Panc1 (cell line): ENCODE data around the gene SRSF3. TPM values are rescaled to one million over a fixed set of nuclear protein-coding genes. Genes with fewer than 3 reads are reported as not detected.

ENCODE experiments used
- ATAC-seq: fragments of 200-7000 bp; cut with Tn5 transposase; 2 replicates; pipeline ENCODE4 v1.9.1; 2020; ENCODE audit warnings: mild to moderate bottlenecking, moderate library complexity
- BruUV-seq: library from RNA; stranded (reverse); fragments of 400-500 nt; replicated peaks from 2 replicates; lab custom pipeline; 2021; lab: Mats Ljungman, UMichigan
- CTCF ChIA-PET: fragments of 300-600 bp; sonication (Branson Sonifier 250); formaldehyde crosslinking; loops from one replicate; lab custom pipeline; 2022; ENCODE audit warnings: antibody characterized with exemption; lab: Charles Lee
- POLR2A ChIA-PET: fragments of 300-600 bp; sonication (Branson Sonifier 250); formaldehyde crosslinking; loops from one replicate; lab custom pipeline; 2022; ENCODE audit warnings: antibody characterized with exemption; lab: Charles Lee
- DNase-seq: peaks from one replicate; pipeline ENCODE4 v3.0.0-alpha.2; 2010; ENCODE audit warnings: low read depth, low spot score
- H3K27ac ChIP-seq: 2 replicates; pipeline ENCODE4 v1.5.1; 2011; ENCODE audit warnings: mild to moderate bottlenecking, low read length, inconsistent platforms
- H3K27me3 ChIP-seq: fragments of 200-500 bp; sonication (Bioruptor generic); 2 replicates; pipeline ENCODE4 v1.6.0; 2014; ENCODE audit warnings: low read length, inconsistent platforms; ENCODE audit not compliant: control insufficient read depth, insufficient read depth
- H3K36me3 ChIP-seq: fragments of 200-500 bp; sonication (Bioruptor generic); 2 replicates; pipeline ENCODE4 v1.5.1; 2014; ENCODE audit warnings: inconsistent platforms, mild to moderate bottlenecking, low read length, moderate library complexity; ENCODE audit not compliant: control insufficient read depth, insufficient read depth
- H3K4me1 ChIP-seq: 2 replicates; pipeline ENCODE4 v1.5.1; 2011; ENCODE audit warnings: inconsistent platforms, mild to moderate bottlenecking, low read length, moderate library complexity; ENCODE audit not compliant: control insufficient read depth, insufficient read depth
- H3K4me3 ChIP-seq, 2 experiments: 2 replicates each; pipeline ENCODE4 v1.5.1; 2011 to 2012; ENCODE audit warnings: low read depth in 2 of 2, low read length in 2 of 2, mild to moderate bottlenecking in 2 of 2, inconsistent platforms in 1 of 2, moderate library complexity in 1 of 2
- H3K9me3 ChIP-seq: fragments of 200-500 bp; sonication (Bioruptor generic); 2 replicates; pipeline ENCODE4 v1.5.1; 2014; ENCODE audit warnings: low read depth, mild to moderate bottlenecking, inconsistent platforms, low read length, moderate library complexity; ENCODE audit not compliant: control insufficient read depth, insufficient read depth
- POLR2AphosphoS5 ChIP-seq: IDR thresholded peaks from 2 replicates; pipeline ENCODE4 v1.6.1; 2012; ENCODE audit warnings: mild to moderate bottlenecking, low read depth, low read length, moderate library complexity
- SIN3A ChIP-seq: IDR thresholded peaks from 2 replicates; pipeline ENCODE4 v1.6.1; 2012; ENCODE audit warnings: low read depth, mild to moderate bottlenecking, low read length, moderate library complexity, borderline replicate concordance; ENCODE audit not compliant: insufficient read depth
- TCF7L2 ChIP-seq: IDR thresholded peaks from 2 replicates; pipeline ENCODE4 v1.6.1; 2011; ENCODE audit warnings: mild to moderate bottlenecking, low read depth, low read length, inconsistent platforms
- in situ Hi-C: cut with HindIII; loops from 2 replicates; pipeline ENCODE4 v1.10.0; 2016; ENCODE audit warnings: low sequenced_read_pairs, low pct_unique_long_range_greater_than_20kb
- intact Hi-C: fragments of 100-400 bp; cut with micrococcal nuclease; formaldehyde crosslinking; loops from one replicate; pipeline ENCODE4 v1.10.0; 2022; ENCODE audit not compliant: unreplicated experiment
- total RNA-seq: library from RNA; stranded (reverse); gene quantifications from one replicate; pipeline ENCODE4 v1.2.1, GENCODE V29; 2021; ENCODE audit not compliant: unreplicated experiment
- TF ChIP-seq, protein P1 (sequence below), 2 experiments: IDR thresholded peaks; 2 replicates each; pipeline ENCODE4 v1.6.1; 2011 to 2012; ENCODE audit warnings: low read depth in 2 of 2, control low read depth in 1 of 2, low read length in 1 of 2, mild to moderate bottlenecking in 1 of 2, moderate library complexity in 1 of 2; ENCODE audit not compliant: insufficient read depth in 1 of 2
- TF ChIP-seq, protein P2 (sequence below): fragments of 450-650 bp; IDR thresholded peaks from 2 replicates; pipeline ENCODE4 v1.5.1; 2017; ENCODE audit warnings: mild to moderate bottlenecking

SRSF3 gene
- total RNA-seq, 1 experiment from 2014 or later: 356 TPM

GRCh38 chr6:36636687-36637418 lies 42.7 kb downstream of the SRSF3 start:
- POLR2A ChIA-PET: interaction anchor here (0.6 kb wide), 1 partner anchor 75 kb away, joined by 4 read pairs; no protein-coding TSS in a partner anchor

GRCh38 chr6:36638579-36638978 lies 44.4 kb downstream of the SRSF3 start:
- ChIA-PET CTCF (no interaction called here), POLR2A (no interaction called here)
- Histone ChIP-seq H3K4me1 (peaks cover 32% of the 10 kb centered on the region), H3K27ac (no peak overlapping the region), H3K36me3 (no peaks in the 10 kb centered on the region), H3K9me3 (no peaks in the 10 kb centered on the region), H3K4me3 (no peak overlapping the region), H3K27me3 (no peaks in the 10 kb centered on the region)
- ATAC-seq (no peak), DNase-seq (no peak)
- TF ChIP-seq SIN3A: no peak
- TF ChIP-seq TCF7L2: no peak
- TF ChIP-seq, protein P1, sequence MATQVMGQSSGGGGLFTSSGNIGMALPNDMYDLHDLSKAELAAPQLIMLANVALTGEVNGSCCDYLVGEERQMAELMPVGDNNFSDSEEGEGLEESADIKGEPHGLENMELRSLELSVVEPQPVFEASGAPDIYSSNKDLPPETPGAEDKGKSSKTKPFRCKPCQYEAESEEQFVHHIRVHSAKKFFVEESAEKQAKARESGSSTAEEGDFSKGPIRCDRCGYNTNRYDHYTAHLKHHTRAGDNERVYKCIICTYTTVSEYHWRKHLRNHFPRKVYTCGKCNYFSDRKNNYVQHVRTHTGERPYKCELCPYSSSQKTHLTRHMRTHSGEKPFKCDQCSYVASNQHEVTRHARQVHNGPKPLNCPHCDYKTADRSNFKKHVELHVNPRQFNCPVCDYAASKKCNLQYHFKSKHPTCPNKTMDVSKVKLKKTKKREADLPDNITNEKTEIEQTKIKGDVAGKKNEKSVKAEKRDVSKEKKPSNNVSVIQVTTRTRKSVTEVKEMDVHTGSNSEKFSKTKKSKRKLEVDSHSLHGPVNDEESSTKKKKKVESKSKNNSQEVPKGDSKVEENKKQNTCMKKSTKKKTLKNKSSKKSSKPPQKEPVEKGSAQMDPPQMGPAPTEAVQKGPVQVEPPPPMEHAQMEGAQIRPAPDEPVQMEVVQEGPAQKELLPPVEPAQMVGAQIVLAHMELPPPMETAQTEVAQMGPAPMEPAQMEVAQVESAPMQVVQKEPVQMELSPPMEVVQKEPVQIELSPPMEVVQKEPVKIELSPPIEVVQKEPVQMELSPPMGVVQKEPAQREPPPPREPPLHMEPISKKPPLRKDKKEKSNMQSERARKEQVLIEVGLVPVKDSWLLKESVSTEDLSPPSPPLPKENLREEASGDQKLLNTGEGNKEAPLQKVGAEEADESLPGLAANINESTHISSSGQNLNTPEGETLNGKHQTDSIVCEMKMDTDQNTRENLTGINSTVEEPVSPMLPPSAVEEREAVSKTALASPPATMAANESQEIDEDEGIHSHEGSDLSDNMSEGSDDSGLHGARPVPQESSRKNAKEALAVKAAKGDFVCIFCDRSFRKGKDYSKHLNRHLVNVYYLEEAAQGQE (IDR thresholded peaks at IDR 0.05; ENCODE audit: insufficient read depth in 1 of 2, low read depth in 2 of 2, low read length in 1 of 2): no peak
- TF ChIP-seq, protein P2, sequence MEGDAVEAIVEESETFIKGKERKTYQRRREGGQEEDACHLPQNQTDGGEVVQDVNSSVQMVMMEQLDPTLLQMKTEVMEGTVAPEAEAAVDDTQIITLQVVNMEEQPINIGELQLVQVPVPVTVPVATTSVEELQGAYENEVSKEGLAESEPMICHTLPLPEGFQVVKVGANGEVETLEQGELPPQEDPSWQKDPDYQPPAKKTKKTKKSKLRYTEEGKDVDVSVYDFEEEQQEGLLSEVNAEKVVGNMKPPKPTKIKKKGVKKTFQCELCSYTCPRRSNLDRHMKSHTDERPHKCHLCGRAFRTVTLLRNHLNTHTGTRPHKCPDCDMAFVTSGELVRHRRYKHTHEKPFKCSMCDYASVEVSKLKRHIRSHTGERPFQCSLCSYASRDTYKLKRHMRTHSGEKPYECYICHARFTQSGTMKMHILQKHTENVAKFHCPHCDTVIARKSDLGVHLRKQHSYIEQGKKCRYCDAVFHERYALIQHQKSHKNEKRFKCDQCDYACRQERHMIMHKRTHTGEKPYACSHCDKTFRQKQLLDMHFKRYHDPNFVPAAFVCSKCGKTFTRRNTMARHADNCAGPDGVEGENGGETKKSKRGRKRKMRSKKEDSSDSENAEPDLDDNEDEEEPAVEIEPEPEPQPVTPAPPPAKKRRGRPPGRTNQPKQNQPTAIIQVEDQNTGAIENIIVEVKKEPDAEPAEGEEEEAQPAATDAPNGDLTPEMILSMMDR: no peak
- TF ChIP-seq POLR2AphosphoS5: no peak
- no TSS peak for BruUV-seq
- in situ Hi-C loops: no loop called here
- intact Hi-C loops: no loop called here

More at GRCh38 chr6:36636687-36637418, 42.7 kb downstream of the SRSF3 start:
- Histone ChIP-seq H3K4me1 (peaks cover 27% of the 10 kb centered on the region), H3K36me3 (no peaks in the 10 kb centered on the region), H3K27ac (no peak overlapping the region; the same call in 1 of the 2 replicates), H3K4me3 (no peak overlapping the region), H3K9me3 (no peaks in the 10 kb centered on the region), H3K27me3 (no peaks in the 10 kb centered on the region)
- TF ChIP-seq, protein P2: no peak
- TF ChIP-seq, protein P1 (IDR thresholded peaks at IDR 0.05; ENCODE audit: insufficient read depth in 1 of 2, low read depth in 2 of 2, low read length in 1 of 2): no peak
- TF ChIP-seq SIN3A: no peak
- TF ChIP-seq TCF7L2: no peak
- no peak for TF ChIP-seq POLR2AphosphoS5
- no TSS peak for BruUV-seq
- no peak for DNase-seq
- in situ Hi-C loops: no loop called here
- no peak for ATAC-seq
- CTCF ChIA-PET: no interaction called here
- intact Hi-C loops: no loop called here
